Fibroblast of skin of left biceps (primary cell): ENCODE data around the gene CLCN5.
"Not testable (repeated sequence)": the region's sequence is repeated elsewhere in the genome, so short reads cannot be mapped to it uniquely, and the experiment has no call there.

Source experiments
- DNase-seq, 2 experiments: peaks; one replicate each; pipeline ENCODE4 v3.0.0-alpha.2; 2013; ENCODE audit warnings: low read depth in 2 of 2

The CLCN5 gene

DNA sequence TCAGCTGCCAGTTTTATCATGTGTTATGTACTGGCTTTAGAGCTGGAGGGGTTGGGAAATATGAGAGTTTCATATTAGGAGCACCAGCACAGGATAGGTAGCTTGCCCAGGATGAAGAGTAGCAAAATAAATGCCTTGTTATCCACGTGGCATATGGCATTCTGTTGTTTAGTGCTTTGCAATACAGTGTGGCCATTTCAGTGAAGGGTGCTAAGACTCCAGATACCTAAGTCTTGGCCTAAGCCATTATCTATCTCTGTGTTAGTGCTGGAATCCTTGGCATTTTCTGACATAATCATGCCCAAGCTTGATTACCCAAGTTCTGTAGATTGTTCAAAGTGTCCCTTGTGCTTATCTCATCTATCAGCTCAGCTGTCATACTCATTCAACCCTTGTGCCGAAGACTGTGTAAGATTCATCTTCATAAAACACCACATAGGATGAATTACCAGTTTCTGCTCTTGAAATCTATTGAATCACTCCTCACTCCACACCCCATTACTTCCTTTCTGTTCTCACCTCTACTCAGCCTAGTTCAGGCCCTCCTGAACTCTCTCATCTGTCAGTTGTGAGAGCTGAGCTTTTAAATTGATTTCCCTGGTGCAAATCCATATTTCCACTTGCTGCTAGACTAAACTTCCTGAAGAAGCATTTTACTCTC, 73.5 kb downstream of the CLCN5 start:
- DNase-seq: no peak

DNA sequence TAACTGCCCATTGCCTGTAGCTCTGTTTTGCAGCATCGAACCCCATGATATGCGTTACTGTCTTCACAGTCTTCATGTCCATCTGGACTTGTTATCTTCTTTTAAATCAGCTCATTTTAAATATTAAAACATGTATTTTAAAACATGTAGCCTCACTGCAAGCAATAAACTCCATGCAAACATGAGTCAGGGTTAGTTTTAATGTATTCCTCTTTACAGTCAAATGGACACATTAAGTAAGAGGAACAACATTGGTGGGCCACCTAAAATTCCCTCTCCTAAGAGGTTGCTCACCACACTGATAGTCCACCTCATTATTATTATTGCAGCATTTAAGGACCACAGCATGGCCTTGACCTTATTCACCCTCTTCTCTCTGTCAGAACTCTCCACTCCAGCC, 74.1 kb downstream of the CLCN5 start:
- no peak for DNase-seq

DNA sequence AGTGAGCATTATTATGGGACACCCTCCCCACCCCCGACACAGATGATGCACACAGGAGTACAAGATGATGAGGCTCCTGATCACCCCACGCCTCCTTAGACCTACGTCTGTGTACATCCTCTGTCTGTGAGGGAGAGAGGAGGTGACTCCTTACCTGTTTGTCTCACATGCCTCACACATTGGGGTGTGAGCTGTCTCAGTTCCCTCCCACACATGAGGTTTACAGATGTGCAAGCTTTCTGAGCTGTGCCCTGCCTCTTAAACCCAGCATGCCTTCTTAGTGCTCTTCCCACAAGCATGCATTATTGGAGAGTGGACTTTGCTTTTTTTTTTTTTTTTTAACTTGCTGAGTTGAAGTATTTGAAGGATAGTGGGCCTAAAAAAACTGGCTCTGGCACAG, 76.7 kb downstream of the CLCN5 start:
- no peak for DNase-seq

DNA sequence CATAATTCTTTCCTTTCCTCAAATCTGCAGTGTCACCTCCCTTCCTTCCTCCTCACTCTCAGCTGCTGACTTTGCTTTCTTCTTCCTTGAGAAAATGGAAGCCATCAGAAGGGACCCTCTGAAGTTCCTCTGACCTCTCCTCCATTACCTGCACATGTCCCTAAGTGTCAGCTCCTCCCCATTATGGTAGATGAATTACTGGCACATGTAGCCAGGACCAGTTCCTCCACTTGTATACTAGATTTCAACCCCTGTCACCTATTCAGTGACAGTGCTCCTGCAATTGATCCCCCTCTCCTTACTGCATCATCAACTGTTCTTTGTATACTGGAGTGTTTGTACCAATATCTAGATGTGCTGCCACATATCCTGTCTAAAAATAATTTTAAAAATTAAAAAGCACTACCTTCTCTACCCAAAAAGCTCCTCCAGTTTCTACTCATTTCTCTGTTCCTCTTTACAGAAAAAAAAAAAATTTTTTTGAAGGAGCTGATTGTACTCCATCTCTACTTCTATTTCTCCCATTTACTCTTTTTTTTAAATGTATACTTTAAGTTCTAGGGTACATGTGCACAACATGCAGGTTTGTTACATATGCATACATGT, 78.6 kb downstream of the CLCN5 start:
- DNase-seq: no peak

DNA sequence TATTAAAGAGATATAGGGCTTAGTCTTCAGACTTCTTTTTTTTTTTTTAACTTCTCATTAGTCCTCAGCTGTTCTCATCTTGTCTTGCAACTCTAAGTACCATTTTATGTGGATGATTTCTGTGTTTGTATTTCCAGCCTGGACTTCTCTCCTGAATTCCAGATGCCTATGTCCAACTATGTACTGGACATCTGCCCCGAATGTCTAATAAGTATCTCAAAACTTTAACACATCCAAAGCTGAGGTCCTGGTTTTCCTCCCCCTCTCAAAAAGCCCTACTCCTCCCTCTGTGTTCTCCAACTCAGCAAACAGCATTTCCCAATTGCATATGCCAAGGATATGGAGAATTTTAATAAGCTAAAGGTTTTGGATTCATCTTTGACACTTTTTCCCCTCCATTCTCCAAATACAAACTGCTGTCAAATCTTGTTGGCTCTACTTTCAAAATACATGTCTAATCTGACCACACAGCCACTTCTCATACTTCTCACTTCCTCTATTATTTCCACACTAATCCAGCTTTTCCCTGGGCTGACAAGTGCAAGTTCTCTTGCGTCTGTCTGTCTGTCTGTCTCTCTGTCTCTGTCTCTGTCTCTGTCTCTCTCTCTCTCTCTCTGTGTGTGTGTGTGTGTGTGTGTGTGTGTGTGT, 79.8 kb downstream of the CLCN5 start:
- DNase-seq: no peak

DNA sequence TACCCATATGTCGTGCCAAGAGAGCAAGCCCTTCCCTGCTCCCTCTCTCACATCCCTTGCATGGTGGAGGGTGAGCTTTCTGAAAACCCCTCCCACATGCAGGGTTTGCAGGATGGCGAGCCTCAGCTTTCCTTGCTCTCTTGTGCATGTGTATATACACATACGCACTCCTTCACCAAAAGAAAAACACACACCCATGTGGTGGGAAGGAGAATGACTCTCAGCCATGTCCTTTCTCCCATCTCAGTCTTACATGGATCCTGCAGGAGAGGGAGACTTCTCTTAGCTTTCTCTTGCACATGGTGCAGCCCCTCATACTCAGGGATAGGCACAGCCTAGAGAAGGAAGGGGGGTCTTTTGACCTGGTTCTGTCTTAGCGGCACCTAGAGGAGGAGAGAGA, 81.1 kb downstream of the CLCN5 start:
- no peak for DNase-seq

DNA sequence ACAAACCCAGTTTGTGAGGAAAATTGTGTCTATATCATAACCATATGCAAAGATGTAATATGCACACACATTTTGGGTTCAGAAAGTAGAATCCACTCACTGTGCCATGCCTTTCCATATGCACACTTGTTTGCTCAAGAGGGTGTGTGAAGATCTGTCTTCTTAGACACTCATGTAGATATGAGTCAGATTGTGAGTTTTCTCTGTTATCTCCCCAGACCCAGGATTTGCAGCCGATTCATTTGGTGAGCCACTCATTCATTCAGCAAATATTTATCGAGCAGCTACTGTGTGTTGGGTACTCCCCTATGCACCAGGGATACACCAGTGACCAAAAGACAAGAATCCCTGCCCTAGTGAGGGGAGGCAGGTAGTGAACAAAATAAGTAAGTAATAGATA, 81.5 kb downstream of the CLCN5 start:
- DNase-seq: no peak

DNA sequence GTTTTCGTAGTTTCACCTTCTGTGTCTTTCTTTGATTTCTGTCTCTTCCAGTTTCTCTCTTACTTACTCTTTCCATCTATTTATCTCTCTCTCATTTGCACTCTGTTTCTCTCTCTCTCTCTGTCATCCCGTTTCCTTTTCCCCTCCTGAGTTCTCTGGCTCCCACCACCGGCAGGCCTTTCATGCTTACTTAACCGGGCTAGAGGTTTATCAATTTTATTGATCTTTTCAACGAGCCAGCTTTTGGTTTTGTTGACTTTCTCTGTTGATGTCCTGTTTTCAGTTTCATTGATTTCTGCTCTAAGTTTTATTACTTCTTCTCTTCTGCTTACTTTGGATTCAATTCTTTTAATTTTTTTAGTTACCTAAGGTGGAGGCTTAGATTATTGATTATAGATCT, 103.2 kb downstream of the CLCN5 start:
- DNase-seq: not testable (repeated sequence)

DNA sequence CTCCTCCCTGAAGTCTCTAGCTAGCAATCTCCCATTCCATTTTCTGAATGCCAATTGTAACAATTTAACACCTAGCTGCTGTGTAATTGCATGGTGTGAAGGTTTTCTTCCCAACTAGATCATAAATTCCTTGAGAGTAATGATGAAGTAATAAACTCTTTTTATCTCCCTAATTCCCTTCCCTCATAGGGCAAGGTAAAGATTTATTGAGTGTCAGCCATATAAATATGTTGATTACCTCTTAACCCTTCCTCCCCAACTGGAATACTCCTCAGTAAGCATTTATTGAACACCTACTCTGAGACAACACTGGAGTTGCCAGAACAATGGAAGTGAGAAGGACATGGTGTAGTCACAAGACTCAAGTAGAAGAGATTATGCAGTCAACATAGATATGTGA, 112.7 kb downstream of the CLCN5 start:
- DNase-seq: no peak

DNA sequence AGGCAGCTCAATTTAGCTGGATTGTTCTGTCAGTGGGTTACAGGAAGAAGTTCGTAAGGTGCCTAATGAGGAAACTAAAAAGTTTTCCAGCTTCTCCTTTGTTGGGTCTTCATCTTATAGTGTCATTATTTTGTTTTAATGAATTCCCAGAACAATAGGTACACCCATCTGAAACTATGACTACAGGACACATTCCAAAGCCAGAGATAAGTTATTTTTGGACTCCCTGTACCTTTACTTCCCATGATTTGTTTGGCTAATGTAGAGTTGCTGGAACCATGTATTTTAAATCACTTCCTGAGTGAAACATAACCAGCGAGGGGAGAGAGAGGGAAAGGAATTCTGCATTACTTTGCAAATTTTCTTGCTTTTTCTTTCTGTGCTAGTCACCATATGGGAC, 114.0 kb downstream of the CLCN5 start:
- DNase-seq: no peak

DNA sequence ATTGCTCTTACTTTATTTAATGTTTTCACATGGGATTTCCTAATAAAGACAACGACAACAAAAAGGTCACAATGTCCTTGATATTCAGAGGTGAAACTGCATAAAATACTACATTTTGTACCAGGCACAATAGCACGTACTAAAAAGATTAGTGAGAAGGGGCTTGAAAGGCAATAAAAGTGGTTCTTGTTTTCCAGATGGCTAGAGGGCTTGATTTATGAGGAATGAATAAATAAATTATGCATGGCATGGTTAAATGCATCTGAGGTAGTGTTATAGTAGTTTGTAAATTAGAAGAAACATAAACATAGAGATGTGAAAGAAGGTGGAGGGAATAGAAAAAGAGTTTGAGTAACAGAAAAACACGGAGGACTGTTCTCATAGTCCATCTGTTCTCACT, 123.4 kb downstream of the CLCN5 start:
- no peak for DNase-seq

DNA sequence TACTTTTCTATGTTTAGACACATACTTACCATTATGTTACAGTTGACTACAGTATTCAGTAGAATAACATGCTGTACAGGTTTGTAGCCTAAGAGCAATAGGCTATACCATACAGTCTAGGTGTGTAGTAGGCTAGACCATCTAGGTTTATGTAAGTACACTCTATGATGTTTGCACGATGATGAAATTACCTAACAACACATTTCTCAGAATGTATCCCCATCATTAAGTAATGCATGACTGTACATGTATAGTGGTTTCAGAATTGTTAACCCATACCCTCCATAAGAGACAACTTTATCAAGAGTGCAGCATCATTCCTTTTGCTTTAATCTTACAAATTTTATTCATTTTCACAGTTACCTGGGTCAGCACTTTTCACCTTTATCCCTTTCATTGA, 126.8 kb downstream of the CLCN5 start:
- DNase-seq: no peak

DNA sequence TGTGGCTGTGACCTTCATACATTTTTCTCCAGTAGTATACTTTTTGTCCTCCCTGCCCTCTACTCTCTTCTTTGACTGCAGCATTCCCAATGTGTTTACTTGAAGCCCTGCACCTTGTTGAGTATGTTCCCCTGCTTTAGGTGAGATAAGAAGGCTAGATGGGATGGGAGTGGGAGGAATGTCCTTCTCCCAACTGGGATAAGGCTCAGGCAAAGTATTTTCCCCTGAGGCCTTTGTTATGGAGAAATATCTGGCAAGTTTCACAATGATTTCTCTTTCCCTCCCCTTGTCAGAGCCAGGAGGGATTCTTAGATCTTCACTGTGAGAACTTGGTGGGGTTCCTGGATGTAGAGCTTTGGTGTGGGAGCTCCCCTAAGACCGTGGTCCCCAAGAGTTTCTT, 131.8 kb downstream of the CLCN5 start:
- no peak for DNase-seq

DNA sequence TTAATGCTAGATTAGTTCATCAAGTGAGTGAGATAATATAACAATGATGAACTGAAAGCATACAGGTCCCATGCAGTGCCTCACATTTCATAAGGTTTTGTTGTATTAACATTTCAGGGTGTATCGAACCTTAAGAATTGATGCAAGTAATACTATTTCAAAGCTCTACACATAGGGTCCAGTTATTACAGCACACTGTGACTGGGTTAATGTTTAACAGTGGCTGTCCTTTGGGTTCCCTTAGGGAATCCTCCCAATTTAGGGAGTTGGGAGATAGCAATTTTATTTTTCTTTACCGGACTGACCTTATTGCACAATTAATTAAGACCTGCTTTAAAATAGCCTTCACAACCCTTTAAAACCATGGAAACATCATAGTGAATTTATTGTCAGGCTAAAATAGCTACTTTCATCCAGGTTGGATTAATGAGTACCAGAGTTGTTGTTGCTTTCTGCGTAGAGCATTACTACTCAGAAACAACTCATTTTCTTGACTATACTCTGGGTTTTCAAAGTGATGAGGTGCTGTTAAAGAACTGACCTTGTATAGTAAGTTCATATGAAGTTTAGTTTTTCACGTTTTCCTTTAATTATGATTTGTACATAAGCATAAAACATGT, 144.0 kb downstream of the CLCN5 start:
- no peak for DNase-seq

DNA sequence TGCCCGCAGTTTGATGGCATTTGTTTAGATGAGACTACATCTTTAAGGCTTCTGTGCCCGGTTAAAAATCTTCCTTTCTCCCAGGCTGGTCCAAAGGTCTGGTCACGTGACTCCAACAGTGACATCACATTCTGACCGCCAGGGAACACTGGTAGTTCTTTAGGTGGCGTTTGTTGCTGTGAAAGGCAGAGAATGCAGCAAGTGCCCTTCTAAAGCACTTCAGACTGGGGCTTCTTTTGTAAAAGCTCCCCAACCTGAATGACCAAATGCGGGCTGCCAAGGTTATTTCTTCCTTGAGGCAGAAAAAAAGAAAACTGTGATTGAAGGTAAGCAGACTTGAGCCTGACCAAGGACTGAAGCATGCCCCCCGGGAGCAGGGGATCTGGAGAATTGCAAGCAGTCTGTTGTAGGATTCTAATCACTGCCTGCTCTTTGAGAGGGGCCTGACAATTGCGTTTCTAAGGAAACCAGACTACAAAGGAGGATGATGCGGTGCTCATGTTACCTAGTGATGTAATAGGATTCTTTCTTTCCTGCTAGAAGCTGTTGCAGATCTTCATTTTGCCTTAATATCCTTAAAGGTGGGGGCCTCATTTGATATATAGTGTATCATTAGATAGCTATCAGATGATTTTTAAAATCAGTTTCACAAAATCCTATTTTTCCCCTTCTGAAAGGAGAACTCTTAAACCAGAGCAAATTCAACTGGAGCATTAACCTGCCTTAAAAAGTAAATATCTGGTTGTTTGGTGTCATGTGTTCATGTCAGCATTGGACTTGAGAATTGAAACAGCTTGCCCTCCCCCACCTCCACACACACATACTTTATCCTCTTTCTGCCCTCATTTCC, 145.3 kb downstream of the CLCN5 start:
- no peak for DNase-seq

DNA sequence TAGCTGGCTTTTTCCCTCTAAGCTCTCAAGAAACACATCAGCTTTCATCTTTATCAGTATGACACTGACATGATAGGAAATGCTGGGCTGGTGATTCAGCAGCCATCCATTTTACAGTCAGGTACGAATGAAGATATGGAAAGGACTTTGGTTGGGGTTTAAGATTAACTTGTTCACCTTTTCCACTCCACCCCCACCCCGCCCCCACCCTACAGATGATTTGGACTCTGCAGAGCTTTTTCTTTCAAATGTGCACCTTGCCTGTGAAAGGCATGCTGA, 145.8 kb downstream of the CLCN5 start:
- no peak for DNase-seq

DNA sequence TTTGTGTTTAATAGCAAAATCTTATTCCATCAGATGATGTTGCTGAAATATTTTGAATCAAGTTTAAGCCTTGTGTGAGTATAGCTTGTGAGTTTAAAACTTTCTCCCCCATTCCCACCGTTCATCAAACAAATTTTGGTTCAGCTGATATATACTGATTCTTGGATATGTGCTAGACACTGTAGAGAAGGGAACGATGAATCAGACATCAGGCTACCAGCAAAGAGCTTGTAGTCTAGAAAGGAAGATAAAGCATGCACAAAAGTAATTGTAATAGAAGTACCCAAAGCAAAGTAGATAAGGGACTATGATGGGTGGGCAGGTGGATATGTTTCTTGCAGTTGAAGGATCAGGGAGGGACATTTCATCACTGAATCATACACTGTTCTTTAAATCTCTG, 146.5 kb downstream of the CLCN5 start:
- DNase-seq: no peak

DNA sequence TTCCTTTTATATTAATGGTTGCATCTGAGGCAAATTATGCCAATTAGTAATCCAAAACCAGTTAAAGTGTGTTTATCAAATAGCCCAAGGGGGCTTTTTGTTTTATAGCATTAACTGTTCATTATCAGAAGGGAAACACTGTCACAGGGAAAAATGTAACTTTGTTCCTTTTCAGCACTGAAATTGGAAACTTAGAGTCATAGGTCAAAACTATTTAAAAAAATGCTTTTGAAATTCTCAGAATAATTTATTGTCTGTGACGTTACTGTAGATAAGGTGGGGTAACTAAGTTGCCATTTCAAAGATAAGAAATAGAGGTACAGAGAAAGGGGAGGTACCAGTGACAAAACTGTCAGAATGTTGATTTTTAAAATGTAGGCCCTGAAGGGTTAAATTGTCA, 149.1 kb downstream of the CLCN5 start:
- no peak for DNase-seq

DNA sequence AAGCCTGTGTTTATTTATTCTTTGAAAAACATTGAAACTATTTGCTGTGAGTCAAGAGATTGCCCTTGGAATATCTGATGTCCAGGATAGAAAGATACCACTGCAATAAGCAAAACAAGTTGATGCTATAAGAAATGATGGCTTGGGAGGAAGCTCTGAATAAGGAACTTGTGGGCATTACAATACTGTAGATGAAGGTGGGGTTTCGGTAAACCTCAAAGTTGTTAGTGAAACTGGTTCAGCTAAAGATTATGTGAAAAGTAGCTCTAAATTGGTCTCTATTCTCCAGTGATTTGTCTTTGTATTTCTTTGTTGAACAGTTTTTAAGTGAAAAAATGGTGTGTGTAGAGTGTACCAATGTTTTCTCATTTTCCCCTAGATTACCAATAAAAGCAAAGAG, 149.7 kb downstream of the CLCN5 start:
- DNase-seq: no peak

DNA sequence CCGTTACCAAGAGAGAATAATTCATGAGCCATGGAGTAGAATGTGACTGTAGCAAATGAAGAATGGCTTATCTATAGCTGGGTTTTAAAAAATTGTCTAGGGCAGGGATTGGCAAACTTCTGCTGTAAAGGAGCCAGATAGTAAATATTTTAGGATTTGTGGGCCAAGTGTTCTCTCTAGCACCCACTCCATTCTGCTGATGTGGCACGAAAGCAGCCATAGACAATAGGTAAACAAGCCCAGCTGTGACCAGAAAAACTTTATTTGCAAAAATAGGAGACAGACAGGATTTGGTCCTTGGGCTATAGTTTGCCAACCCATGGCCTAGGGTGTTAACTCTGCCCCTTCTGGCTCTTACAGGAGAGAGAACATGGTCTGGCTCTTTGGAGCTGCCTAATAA, 151.2 kb downstream of the CLCN5 start:
- DNase-seq: no peak

DNA sequence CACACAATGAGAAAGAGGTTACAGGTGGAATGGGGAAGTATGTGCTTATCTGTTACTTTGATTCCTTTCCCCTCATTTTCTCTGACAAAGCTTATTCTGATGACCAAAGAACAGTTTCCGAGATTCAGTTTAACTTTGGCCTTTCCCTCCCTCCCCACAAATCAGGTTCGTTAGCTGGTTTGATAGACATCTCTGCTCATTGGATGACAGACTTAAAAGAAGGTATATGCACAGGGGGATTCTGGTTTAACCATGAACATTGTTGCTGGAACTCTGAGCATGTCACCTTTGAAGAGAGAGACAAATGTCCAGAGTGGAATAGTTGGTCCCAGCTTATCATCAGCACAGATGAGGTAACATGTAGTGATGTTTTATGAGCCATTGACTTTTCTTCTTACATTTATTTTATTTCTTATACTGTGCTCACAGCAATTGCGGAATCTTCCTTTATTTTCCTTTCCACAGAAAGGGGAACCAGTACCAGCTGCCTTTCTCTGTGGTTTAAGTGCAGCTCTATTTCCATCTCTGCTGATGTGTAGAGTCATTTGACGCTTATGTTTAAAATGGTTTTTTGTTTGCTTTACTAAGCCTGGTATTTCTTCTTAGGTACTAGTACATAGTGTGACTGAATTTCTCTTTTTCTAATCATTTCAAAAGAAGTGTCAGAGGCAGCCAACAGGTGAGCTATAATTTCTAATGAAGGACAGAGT, 153.4 kb downstream of the CLCN5 start:
- no peak for DNase-seq
